Stomach smooth muscle (tissue), 2 donors: ENCODE measurements around the gene SIGLEC7.

Experiments used
- H3K27ac ChIP-seq: one replicate; pipeline ENCODE4 v1.7.0; 2013; ENCODE audit warnings: mild to moderate bottlenecking, low read length, inconsistent platforms
- H3K27me3 ChIP-seq, 2 donors: one replicate each; pipeline ENCODE4 v1.7.0; 2013; ENCODE audit warnings: low read length in 2 of 2; ENCODE audit not compliant: insufficient read depth in 2 of 2, control insufficient read depth in 1 of 2
- H3K36me3 ChIP-seq, 2 donors: one replicate each; pipeline ENCODE4 v1.7.0; 2013; ENCODE audit warnings: low read length in 2 of 2; ENCODE audit not compliant: control insufficient read depth in 2 of 2, insufficient read depth in 2 of 2
- H3K4me1 ChIP-seq: one replicate; pipeline ENCODE4 v1.7.0; 2013; ENCODE audit warnings: low read length; ENCODE audit not compliant: control insufficient read depth, insufficient read depth
- H3K4me3 ChIP-seq, 2 donors: one replicate each; pipeline ENCODE4 v1.7.0; 2013; ENCODE audit warnings: low read length in 2 of 2
- H3K9ac ChIP-seq, 2 donors: one replicate each; pipeline ENCODE4 v1.7.0; 2013; ENCODE audit warnings: low read length in 2 of 2, mild to moderate bottlenecking in 1 of 2
- H3K9me3 ChIP-seq, 2 donors: one replicate each; pipeline ENCODE4 v1.7.0; 2013; ENCODE audit warnings: low read length in 2 of 2; ENCODE audit not compliant: control insufficient read depth in 2 of 2
- donor health status: healthy.
- donor health status: Pancreatic carcinoma.

SIGLEC7 gene

DNA sequence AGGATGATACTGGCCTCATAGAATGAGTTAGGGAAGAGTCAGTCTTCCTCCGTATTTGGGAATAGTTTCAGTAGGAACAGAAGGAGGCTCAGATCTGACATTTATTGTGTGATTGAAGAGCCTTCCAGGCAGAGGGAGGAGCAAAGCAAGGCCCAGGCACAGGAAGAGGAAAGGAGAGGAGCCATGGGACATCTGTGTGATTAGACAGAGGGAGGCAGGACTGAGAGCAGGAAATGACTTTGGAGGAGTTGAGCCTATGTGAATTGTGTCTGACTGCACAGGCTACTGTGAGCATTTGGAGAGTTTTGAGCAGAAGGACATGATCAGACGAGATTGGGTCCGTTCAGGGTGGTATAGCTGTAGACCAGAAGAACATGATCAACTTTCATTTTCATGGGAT is 8.5 kb downstream of the SIGLEC7 start:
- H3K4me3 ChIP-seq: no peak overlapping the region

GRCh38 chr19:51156710-51157109 is 14.6 kb downstream of the SIGLEC7 start:
- Histone ChIP-seq H3K36me3 (no peaks in the 10 kb centered on the region), H3K27ac (no peak overlapping the region), H3K4me1 (no peaks in the 10 kb centered on the region), H3K27me3 (peaks cover 0 to 29% of the 10 kb centered on the region in 2 donors), H3K9me3 (peaks cover 0 to 2% of the 10 kb centered on the region in 2 donors), H3K9ac (no peak overlapping the region), H3K4me3 (no peak overlapping the region)

More for the DNA sequence above, 8.5 kb downstream of the SIGLEC7 start:
- Histone ChIP-seq H3K27ac (no peak overlapping the region), H3K36me3 (no peaks in the 10 kb centered on the region), H3K27me3 (peaks cover 0 to 10% of the 10 kb centered on the region in 2 donors), H3K9ac (no peak overlapping the region), H3K4me1 (no peaks in the 10 kb centered on the region), H3K9me3 (peaks cover 0 to 2% of the 10 kb centered on the region in 2 donors)

- no peaks in the 10 kb centered on the region for H3K36me3 ChIP-seq
- no peak overlapping the region for H3K4me3 ChIP-seq
- no peak overlapping the region for H3K9ac ChIP-seq
- no peak overlapping the region for H3K27ac ChIP-seq
- H3K27me3 ChIP-seq: peaks cover 0 to 29% of the 10 kb centered on the region in 2 donors
- no peaks in the 10 kb centered on the region for H3K4me1 ChIP-seq
- H3K9me3 ChIP-seq: no peaks in the 10 kb centered on the region
Observed at GRCh38 chr19:51157265-51157664, 15.2 kb downstream of the SIGLEC7 start.

DNA sequence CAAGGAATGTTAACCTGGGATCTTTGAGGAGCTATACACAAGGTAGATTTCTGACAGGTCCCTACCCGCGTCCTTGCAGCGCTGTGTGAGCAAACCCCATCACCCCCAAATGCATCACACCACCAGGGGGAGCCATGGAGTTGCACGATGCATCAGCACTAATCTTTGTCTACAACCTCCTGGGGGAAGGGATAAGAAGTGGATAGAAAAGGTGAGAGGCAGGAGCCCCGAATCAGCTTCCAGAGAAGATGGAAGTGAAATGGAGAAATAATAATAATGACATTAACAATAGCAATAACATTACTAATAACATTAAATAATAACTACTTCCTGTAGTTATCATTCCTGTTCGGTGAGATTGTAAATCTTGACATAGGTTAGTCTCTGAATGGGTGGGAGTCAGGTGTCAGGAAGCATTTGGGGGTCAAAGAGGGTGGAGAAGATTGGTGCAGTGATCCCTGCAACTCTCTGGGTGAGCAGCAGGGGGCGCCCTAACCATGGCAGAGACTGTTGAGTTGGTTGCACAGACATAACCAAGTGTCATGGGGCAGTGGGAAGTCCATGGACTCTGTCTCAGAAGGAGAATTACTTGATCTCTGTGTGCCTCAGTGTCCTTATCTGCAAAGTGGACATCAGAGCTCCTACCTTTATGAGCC is 16.5 kb downstream of the SIGLEC7 start:
- H3K9ac ChIP-seq: no peak overlapping the region

DNA sequence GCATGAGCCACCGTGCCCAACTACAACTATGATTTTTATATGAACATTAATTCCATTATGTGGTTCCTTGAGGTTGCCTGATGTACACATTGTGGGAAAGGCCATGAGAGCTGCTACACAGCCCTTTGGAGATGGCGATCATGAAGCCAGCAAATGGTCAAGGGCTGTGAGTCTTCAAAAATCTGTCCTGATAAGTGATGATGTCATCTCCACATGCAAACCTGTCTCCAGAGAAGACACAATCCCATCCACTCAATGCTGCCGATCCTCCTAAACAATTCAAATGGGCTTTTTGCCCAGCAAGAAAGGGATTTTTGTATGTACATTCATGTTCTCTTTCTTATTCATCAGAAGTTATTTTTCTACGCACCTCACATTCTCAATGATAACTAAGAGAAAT is 17.6 kb downstream of the SIGLEC7 start:
- Histone ChIP-seq H3K4me3 (no peak overlapping the region), H3K9me3 (no peaks in the 10 kb centered on the region), H3K27me3 (peaks cover 2 to 22% of the 10 kb centered on the region in 2 donors), H3K9ac (no peak overlapping the region), H3K4me1 (no peaks in the 10 kb centered on the region), H3K27ac (no peak overlapping the region), H3K36me3 (no peaks in the 10 kb centered on the region)

More for the DNA sequence above, 16.5 kb downstream of the SIGLEC7 start:
- peaks cover 0 to 28% of the 10 kb centered on the region in 2 donors for H3K27me3 ChIP-seq
- H3K36me3 ChIP-seq: no peaks in the 10 kb centered on the region
- H3K4me3 ChIP-seq: no peak overlapping the region
- no peaks in the 10 kb centered on the region for H3K4me1 ChIP-seq
- H3K9me3 ChIP-seq: no peaks in the 10 kb centered on the region
- no peak overlapping the region for H3K27ac ChIP-seq

GRCh38 chr19:51161266-51161665 is 19.2 kb downstream of the SIGLEC7 start:
- Histone ChIP-seq H3K9me3 (no peaks in the 10 kb centered on the region), H3K36me3 (no peaks in the 10 kb centered on the region), H3K27me3 (peaks cover 2 to 19% of the 10 kb centered on the region in 2 donors), H3K27ac (no peak overlapping the region), H3K9ac (no peak overlapping the region), H3K4me1 (no peaks in the 10 kb centered on the region), H3K4me3 (no peak overlapping the region)

DNA sequence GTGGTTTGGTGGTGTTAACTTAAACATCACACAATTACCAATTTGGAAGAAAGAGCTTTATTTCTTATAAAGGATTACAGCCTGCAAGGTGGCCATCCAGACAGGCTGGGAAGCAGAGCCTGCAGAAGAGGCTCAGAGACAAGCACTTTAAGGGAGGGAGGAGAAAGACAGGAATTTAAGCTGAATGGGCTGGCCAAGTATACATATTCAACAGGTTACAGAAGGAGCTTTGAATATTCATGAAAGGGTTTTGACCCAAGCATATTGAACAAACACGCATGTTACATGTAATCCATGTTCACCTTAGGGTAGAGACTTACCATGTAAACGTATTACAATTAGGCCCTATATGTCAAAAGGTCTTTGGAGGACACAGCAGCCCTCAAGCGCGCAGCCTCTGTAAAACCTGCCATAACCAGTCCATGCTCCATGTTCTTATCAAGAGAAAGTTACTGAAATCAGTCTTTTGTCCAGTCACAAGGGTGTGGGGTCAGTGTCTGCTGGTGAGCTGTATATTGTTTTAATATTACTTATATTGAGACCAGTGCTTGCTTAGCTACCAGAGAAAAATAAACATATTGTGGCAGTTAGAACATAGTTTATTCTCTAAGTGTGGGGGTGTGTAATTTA is 19.9 kb downstream of the SIGLEC7 start:
- H3K36me3 ChIP-seq: no peaks in the 10 kb centered on the region
- H3K27me3 ChIP-seq: peaks cover 2 to 19% of the 10 kb centered on the region in 2 donors
- no peaks in the 10 kb centered on the region for H3K4me1 ChIP-seq
- no peak overlapping the region for H3K27ac ChIP-seq
- no peak overlapping the region for H3K4me3 ChIP-seq
- no peaks in the 10 kb centered on the region for H3K9me3 ChIP-seq
- H3K9ac ChIP-seq: no peak overlapping the region

DNA sequence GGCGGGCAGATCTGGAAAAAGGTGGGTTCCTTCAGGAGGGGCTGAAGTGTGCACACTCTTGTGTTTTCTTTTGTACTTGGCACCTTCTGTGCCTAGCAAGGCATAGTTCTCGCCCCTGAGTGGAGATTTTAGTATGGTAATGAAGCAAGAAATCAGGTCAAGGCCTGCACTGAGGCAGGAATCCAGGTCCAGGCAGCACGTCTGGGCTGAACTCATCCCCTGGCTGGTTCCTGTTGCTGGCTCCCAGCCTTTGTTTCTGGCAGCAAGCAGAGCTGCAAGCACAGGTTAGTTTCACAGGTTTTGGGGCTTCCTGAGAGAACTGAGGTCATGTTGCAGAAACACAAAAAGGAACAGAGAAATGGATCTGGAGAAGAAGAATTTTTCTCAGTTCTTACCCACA is 21.2 kb downstream of the SIGLEC7 start:
- Histone ChIP-seq H3K27ac (no peak overlapping the region), H3K9ac (no peak overlapping the region), H3K27me3 (peaks cover 2 to 11% of the 10 kb centered on the region in 2 donors), H3K4me3 (no peak overlapping the region), H3K9me3 (no peaks in the 10 kb centered on the region), H3K4me1 (no peaks in the 10 kb centered on the region), H3K36me3 (no peaks in the 10 kb centered on the region)

DNA sequence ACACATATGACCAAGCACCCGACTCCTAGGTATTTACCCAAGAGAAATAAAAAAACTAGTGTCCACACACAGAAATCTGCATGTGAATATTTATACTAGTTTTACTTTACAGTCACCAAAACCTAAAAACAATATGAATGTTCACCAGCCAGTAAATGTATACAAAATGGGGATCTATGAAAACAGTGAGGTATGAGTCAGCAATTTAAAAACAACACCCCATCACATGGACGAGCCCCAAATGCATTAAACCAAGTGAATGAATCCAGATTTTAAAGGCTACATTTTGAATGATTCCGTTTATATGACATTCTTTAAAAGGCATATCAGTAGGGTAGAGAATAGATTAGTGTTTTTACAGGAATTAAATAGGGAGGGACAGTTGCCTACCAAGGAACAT is 22.1 kb downstream of the SIGLEC7 start:
- Histone ChIP-seq H3K4me1 (no peaks in the 10 kb centered on the region), H3K9me3 (no peaks in the 10 kb centered on the region), H3K27ac (no peak overlapping the region), H3K4me3 (no peak overlapping the region), H3K36me3 (no peaks in the 10 kb centered on the region), H3K27me3 (peaks cover 2 to 5% of the 10 kb centered on the region in 2 donors), H3K9ac (no peak overlapping the region)

GRCh38 chr19:51166846-51167490 is 24.9 kb downstream of the SIGLEC7 start:
- H3K9me3 ChIP-seq: no peaks in the 10 kb centered on the region
- peaks cover 5 to 6% of the 10 kb centered on the region in 2 donors for H3K27me3 ChIP-seq
- no peak overlapping the region for H3K4me3 ChIP-seq
- H3K27ac ChIP-seq: no peak overlapping the region
- H3K36me3 ChIP-seq: no peaks in the 10 kb centered on the region
- H3K4me1 ChIP-seq: no peaks in the 10 kb centered on the region
- no peak overlapping the region for H3K9ac ChIP-seq
